GM19438 (cell line): ENCODE results near the gene CLIP2.
"Not testable (repeated sequence)": the region's sequence is repeated elsewhere in the genome, so short reads cannot be mapped to it uniquely, and the experiment has no call there.

Source experiments
- ATAC-seq: cut with Tn5 transposase; IDR thresholded peaks from one replicate; pipeline ENCODE4 v1.9.1; 2021; ENCODE audit warnings: low read depth; ENCODE audit not compliant: unreplicated experiment

The CLIP2 gene

GRCh38 chr7:74289018-74289658, at the start of gene CLIP2:
Gene CLIP2, plus strand, starts transcription at chr7:74289407. Its CDS starts 28,140 bp downstream, at chr7:74317547.
- ATAC-seq: no peak

- no peak for ATAC-seq
These were observed 48.7 kb upstream of the CLIP2 start for GRCh38 chr7:74240482-74240881.

- no peak for ATAC-seq
These were observed 47.1 kb upstream of the CLIP2 start for GRCh38 chr7:74242122-74242443.

- ATAC-seq: no peak
These were observed 42.7 kb upstream of the CLIP2 start for GRCh38 chr7:74246497-74246896.

GRCh38 chr7:74248156-74248555, 41.1 kb upstream of the CLIP2 start:
- ATAC-seq: no peak

GRCh38 chr7:74249058-74249457, 40.1 kb upstream of the CLIP2 start:
- ATAC-seq: not testable (repeated sequence)

GRCh38 chr7:74252893-74253292, 36.3 kb upstream of the CLIP2 start:
- ATAC-seq: no peak

GRCh38 chr7:74253331-74253730, 35.9 kb upstream of the CLIP2 start:
- ATAC-seq: no peak

GRCh38 chr7:74253835-74254128, 35.4 kb upstream of the CLIP2 start:
- peak; percentile 14 for ATAC-seq

- peak; percentile 85 for ATAC-seq
These were observed 34.9 kb upstream of the CLIP2 start, which contains the start of gene RFC2 for GRCh38 chr7:74254129-74254857. Gene RFC2, minus strand, starts transcription at chr7:74254399. Its CDS starts 16 bp downstream, at chr7:74254383.

GRCh38 chr7:74254858-74255379, 34.3 kb upstream of the CLIP2 start:
- ATAC-seq: no peak

GRCh38 chr7:74255461-74255860, 33.7 kb upstream of the CLIP2 start:
- ATAC-seq: not testable (repeated sequence)

- ATAC-seq: no peak
These were observed 32.5 kb upstream of the CLIP2 start for GRCh38 chr7:74256491-74257408.

GRCh38 chr7:74258639-74259038, 30.6 kb upstream of the CLIP2 start:
- no peak for ATAC-seq

GRCh38 chr7:74262639-74263398, 26.4 kb upstream of the CLIP2 start:
- no peak for ATAC-seq

- ATAC-seq: no peak
These were observed 25.6 kb upstream of the CLIP2 start for GRCh38 chr7:74263399-74264120.

- ATAC-seq: no peak
These were observed 22.8 kb upstream of the CLIP2 start for GRCh38 chr7:74266191-74266963.

GRCh38 chr7:74267756-74268565, 21.2 kb upstream of the CLIP2 start:
- no peak for ATAC-seq
